Dendritic cell treated with granulocyte-macrophage colony-stimulating factor and Interleukin-4, amounts not matched to agents 40 ng/mL and 50 ng/mL, for 4 days (primary cell): ENCODE data around the gene CCNL2.

Source experiments
- H3K27ac Mint-ChIP-seq: one replicate; pipeline ENCODE4 v1.8.0; 2022; ENCODE audit warnings: mild to moderate bottlenecking, mixed read lengths
- H3K27me3 Mint-ChIP-seq: one replicate; pipeline ENCODE4 v1.8.0; 2022; ENCODE audit warnings: mild to moderate bottlenecking, mixed read lengths
- H3K36me3 Mint-ChIP-seq: one replicate; pipeline ENCODE4 v1.8.0; 2022; ENCODE audit warnings: low read depth, mixed read lengths
- H3K4me1 Mint-ChIP-seq: one replicate; pipeline ENCODE4 v1.8.0; 2022; ENCODE audit warnings: low read depth, mixed read lengths
- H3K4me3 Mint-ChIP-seq: one replicate; pipeline ENCODE4 v1.8.0; 2022; ENCODE audit warnings: mild to moderate bottlenecking, moderate library complexity, mixed read lengths
- H3K9me3 Mint-ChIP-seq: one replicate; pipeline ENCODE4 v1.8.0; 2022; ENCODE audit warnings: mixed read lengths
- intact Hi-C: fragments of 100-400 bp; cut with micrococcal nuclease; formaldehyde crosslinking; loops from one replicate; pipeline ENCODE4 v1.15.0; 2022

CCNL2 gene

DNA sequence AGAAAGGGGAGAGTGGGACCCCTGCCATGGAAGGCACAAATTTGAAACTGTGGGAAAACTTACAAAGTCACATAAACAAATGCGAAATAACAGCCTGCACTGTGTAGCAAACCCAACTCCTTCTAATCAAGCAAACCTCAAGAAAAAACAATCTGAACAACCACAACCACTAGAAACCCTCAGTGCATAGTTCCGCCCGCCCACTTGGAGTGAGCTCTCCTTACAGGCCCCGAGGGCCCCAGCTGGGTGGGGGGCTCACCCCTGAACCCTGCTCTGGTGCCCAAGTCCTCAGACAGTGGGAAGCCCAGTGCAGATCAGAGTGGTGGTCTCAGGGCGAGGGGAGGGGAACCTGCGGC lies 39.8 kb downstream of the CCNL2 start:
- H3K36me3 Mint-ChIP-seq, result no peaks in the 10 kb centered on the region
- H3K4me1 Mint-ChIP-seq, result peaks cover 11% of the 10 kb centered on the region
- H3K4me3 Mint-ChIP-seq, result no peak overlapping the region
- H3K27ac Mint-ChIP-seq, result no peak overlapping the region
- H3K9me3 Mint-ChIP-seq, result no peaks in the 10 kb centered on the region
- peaks cover 76% of the 10 kb centered on the region for H3K27me3 Mint-ChIP-seq
- intact Hi-C loops, result no loop called here

DNA sequence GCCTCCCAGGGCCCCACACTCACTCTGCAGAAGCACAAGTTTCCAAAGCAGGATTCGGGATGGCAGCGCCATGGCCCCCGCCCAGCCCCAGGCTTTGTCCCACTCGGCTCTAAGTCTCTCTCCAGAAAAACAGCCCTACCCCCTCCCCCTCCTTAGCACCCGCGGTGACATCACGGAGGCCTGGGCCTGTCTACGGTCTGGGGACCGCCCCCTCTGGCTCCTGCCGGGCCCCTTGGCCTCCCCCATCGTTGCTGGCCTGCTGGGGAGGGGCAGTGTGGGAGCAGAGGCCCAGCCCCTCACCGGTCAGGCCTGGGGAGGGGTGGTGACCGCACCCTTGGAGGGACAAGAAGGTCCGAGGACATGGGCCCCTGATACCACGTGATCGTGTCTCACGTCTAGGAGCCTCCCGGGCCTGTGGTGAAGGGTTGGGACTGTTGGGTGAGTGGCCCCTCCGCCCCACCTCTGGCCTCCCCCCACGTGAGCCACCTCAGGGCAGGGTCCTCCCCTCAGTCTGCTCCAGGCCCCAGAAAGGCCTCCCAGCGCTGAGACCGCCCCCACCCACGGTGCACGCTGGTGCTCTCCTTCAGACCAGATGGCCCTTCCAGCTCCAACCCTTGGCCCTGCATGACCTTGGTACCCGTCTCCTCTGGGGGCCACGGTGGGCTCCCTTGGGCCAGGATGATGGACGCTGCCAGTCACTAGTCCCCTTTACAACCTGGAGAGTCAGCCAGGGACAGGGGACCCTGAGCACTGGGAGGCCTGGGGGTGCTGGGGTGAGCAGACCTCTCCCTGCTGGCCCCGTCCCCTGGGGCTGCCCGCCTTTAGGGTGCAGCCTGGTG lies 40.5 kb downstream of the CCNL2 start, which contains the start of gene MXRA8:
TSS of gene MXRA8 (minus strand) at position 123 of the 839 bp plus-strand sequence. CDS start at position 72, 51 bp downstream.
- H3K9me3 Mint-ChIP-seq, result no peaks in the 10 kb centered on the region
- no peaks in the 10 kb centered on the region for H3K36me3 Mint-ChIP-seq
- peaks cover 81% of the 10 kb centered on the region for H3K27me3 Mint-ChIP-seq
- H3K4me1 Mint-ChIP-seq, result peaks cover 13% of the 10 kb centered on the region
- intact Hi-C loops, result no loop called here
- H3K4me3 Mint-ChIP-seq, result no peak within 1 kb of the TSS
- no peak within 1 kb of the TSS for H3K27ac Mint-ChIP-seq

DNA sequence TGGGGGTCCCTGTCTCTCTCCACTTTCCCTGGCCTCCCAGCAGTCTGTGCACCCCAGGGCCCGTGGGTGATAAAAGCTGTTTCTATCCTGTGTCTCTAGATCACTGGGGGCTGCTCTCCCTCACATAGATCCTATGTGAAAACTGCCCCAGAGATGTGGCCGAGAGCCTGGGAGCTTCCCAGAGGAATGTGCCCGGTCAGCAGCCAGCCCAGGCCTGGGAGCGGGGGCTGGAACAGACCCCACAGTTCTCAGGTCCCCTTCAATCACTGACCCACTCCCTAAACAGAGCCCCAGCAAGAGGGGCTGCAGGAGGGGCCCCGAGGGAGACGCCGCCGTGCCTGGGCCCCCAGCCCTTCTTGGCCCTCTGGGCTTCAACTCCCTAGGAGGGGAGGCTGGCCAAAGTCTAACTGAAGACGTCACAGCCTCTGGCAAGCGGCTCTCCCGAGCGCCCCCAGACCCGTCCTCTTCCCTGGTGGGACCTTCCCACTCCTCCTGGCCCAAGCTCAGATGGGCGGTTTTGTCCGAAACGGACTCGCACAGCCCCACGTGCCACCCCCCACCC lies 41.2 kb downstream of the CCNL2 start:
- no peak overlapping the region for H3K27ac Mint-ChIP-seq
- H3K36me3 Mint-ChIP-seq, result no peaks in the 10 kb centered on the region
- peaks cover 17% of the 10 kb centered on the region for H3K4me1 Mint-ChIP-seq
- H3K27me3 Mint-ChIP-seq, result peaks cover 84% of the 10 kb centered on the region
- H3K4me3 Mint-ChIP-seq, result no peak overlapping the region
- intact Hi-C loops, result no loop called here
- no peaks in the 10 kb centered on the region for H3K9me3 Mint-ChIP-seq

DNA sequence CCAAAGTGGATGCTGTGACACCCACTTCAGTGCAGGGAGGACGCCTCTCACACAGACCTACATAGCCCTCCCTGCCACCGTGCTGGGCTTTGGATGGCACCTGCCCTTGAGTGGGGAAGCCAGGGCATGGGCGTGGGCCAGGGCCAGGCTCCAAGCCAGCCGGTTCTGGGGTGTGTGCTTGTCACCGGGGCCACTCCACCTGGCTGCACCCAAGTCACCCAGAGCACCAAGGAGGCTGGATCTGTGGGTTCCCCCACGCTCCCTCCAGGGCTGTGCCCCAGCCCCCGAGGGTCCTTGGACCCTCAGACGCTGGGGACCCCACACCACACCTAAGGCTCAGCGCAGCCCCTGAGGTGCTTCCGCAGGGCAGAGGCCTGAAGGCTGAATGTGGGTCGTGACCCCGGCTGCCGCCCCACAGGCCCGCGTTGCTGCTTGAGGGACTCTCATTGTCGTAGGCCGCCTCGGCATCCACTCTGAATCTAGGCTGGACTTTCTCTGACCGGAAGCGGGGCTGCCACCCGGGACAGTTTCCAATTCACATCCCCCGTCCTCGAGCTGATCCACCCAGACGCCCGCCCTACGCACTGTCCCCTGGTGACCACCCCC lies 42.2 kb downstream of the CCNL2 start:
- intact Hi-C loops, result no loop called here
- Mint-ChIP-seq H3K4me1 (peaks cover 23% of the 10 kb centered on the region), H3K27me3 (peaks cover 89% of the 10 kb centered on the region), H3K4me3 (no peak overlapping the region), H3K9me3 (no peaks in the 10 kb centered on the region), H3K36me3 (no peaks in the 10 kb centered on the region), H3K27ac (no peak overlapping the region)

DNA sequence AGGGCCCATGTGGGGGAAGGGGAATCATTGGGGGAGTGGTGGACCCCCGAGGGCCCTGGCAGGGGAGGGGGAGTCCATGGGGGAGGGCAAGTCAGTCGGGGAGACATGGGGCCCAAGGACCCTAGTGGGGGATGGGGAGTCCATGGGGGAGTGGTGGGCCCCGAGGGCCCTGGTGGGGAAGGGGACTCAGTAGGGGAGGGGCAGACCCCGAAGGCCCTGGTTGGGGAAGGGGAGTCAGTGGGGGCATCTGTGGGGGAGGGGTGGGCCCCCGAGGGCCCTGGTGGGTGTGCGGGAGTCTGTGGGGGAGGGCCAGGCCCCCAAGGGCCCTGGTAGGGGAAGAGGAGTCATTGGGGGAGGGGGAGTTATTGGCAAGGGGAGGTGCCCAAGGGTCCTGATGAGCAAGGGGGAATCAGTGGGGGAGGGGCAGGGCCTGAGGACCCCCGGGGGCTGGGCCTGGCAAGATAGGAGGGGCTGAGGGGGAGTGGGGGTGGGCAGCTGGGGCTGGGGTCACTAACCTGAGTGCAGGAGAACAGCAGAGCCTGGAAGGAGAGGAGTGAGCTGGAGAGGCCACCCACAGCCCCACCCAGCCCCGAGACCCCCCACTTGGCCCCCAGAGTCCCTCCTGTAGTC lies 42.9 kb downstream of the CCNL2 start:
- no peak overlapping the region for H3K4me3 Mint-ChIP-seq
- no peaks in the 10 kb centered on the region for H3K9me3 Mint-ChIP-seq
- H3K27ac Mint-ChIP-seq, result no peak overlapping the region
- intact Hi-C loops, result no loop called here
- H3K36me3 Mint-ChIP-seq, result no peaks in the 10 kb centered on the region
- H3K27me3 Mint-ChIP-seq, result peaks cover 90% of the 10 kb centered on the region
- H3K4me1 Mint-ChIP-seq, result peaks cover 26% of the 10 kb centered on the region

DNA sequence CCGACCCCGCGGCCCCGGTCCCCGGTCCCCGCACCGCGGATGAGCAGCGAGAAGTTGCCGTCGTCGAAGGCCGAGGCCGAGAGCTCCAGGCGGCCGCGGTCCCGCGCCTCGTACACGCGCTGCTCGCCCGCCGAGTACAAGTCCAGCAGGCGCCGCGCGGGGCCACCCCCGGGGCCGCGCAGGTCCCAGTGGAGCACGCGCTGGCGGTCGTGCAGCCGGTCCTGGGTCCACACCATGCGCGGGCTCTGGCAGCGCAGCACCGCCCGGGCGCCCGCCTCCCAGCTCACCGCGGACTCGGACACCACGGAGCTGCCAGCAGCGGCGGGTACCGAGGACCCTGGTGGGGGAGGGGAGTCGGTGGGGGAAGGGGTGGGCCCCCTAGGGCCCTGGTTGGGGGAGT lies 43.7 kb downstream of the CCNL2 start:
- peaks cover 26% of the 10 kb centered on the region for H3K4me1 Mint-ChIP-seq
- no peak overlapping the region for H3K4me3 Mint-ChIP-seq
- peaks cover 82% of the 10 kb centered on the region for H3K27me3 Mint-ChIP-seq
- no peaks in the 10 kb centered on the region for H3K36me3 Mint-ChIP-seq
- intact Hi-C loops, result no loop called here
- no peaks in the 10 kb centered on the region for H3K9me3 Mint-ChIP-seq
- H3K27ac Mint-ChIP-seq, result no peak overlapping the region

DNA sequence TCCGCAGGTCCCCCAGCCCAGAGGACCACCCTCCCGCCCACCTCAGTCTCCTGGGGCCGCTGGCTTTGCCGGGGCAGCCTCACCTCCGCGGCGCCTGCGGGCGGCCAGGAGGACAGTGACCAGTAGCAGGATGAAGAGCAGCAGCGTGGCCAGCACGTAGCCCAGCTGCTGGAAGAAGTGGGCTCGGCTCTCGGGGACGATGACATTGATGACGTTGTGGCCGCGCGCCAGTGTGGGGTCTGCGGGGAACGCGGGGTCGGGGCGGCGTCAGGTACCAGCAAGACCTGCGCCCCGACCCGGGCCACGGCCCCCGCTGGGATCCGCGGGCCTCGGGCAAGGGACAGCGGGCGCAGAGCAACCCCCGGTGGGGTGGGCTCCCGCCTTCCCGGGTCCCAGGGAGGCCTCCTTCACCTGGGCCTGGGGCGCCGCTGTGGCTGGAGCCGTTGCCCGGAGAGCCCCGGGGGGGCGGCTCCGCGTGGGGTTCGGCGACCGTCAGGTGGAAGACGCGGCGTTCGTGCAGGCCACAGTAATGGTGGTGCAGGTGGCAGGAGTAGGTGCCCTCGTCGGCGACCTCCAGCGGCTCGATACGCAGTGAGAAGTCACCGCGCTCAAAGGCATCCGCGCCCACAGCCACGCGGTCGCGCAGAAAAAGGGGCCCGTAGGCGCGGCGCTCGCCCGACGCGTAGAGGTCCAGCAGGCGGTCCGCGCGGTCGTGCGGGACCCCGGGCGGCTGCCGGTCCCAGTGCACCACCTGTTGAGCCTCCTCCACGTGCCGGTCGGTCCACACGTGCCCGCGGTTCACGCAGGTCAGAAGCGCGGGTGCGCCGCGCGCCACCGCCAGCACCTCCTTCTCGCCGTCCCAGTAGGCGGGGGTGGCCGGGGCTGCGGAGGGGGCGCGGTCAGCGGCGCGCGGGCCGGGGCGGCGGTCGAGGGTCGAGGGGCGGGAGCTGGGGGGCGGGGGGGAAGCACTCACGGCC lies 44.6 kb downstream of the CCNL2 start:
- H3K4me3 Mint-ChIP-seq, result no peak overlapping the region
- H3K27ac Mint-ChIP-seq, result no peak overlapping the region
- H3K9me3 Mint-ChIP-seq, result no peaks in the 10 kb centered on the region
- no peaks in the 10 kb centered on the region for H3K36me3 Mint-ChIP-seq
- intact Hi-C loops, result no loop called here
- H3K27me3 Mint-ChIP-seq, result peaks cover 75% of the 10 kb centered on the region
- peaks cover 26% of the 10 kb centered on the region for H3K4me1 Mint-ChIP-seq

DNA sequence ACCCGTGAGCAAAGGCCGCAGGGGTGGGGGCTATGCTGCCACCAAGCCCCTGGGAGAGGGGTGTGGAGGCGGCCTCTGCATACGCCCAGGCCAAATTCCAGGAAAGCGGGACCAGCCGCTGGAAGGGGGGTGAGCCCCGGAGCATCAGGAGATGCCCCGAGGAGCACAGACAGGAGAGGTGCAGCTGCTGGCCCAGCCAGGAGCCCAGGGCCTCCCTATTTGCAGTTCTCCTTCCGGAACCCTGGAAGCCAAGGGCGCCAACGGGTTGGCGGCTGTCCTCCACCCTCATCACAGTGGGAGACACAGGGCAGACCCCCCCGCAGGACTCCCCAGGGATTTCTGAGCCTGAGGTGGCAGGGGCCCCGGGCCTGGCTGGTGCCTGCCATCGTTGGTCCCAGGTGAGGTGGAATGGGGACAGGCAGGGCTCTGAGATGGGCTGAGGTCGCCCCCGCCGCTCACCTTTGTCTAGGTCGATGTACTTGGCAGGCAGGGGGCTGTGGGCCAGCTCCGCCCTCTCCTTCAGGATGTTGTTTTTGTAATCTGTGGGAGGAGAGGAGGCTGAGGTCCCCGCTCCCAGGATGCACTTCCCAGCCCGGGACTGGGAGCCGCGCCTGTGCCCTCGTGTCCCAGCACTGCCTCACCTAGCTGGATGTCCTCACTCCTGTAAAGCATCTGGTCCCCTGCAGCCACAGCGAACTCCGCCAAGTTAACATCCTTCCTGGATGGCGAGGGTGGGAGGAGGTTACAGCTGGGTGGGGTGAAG lies 45.6 kb downstream of the CCNL2 start:
- H3K4me1 Mint-ChIP-seq, result peaks cover 22% of the 10 kb centered on the region
- H3K4me3 Mint-ChIP-seq, result no peak overlapping the region
- peaks cover 66% of the 10 kb centered on the region for H3K27me3 Mint-ChIP-seq
- no peak overlapping the region for H3K27ac Mint-ChIP-seq
- intact Hi-C loops, result no loop called here
- no peaks in the 10 kb centered on the region for H3K36me3 Mint-ChIP-seq
- H3K9me3 Mint-ChIP-seq, result no peaks in the 10 kb centered on the region

DNA sequence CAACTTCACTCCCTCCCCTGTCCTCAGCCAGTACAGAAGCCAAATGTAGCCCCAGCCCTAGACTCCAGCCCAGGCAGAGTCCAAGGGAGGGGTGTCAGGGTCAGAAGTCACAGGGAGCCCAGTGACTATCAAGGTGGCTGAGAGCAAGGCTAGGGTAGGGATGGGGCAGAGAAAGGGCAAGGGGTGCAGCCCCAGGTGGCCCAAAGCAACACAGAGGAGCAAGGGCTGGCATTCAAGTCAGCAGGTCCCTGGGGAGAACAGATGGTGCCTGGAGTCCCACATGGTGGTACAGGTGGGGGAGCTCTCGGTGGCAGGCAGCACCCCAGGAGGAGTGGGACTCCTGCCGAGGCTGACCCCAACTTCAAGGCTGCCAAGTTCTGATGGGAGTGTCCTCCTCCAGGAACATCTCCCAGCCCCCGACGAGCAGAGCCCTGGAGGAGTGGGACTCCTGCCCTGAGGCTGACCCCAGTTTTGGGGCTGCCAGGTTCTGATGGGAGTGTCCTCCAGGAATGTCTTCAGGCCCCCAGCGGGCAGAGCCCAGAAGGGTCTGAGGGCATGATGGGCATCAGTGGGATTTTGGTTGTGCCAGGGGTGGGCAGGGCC lies 46.2 kb downstream of the CCNL2 start:
- H3K9me3 Mint-ChIP-seq, result no peaks in the 10 kb centered on the region
- H3K27ac Mint-ChIP-seq, result no peak overlapping the region
- peaks cover 59% of the 10 kb centered on the region for H3K27me3 Mint-ChIP-seq
- peaks cover 4% of the 10 kb centered on the region for H3K36me3 Mint-ChIP-seq
- intact Hi-C loops, result no loop called here
- H3K4me3 Mint-ChIP-seq, result no peak overlapping the region
- H3K4me1 Mint-ChIP-seq, result peaks cover 21% of the 10 kb centered on the region

DNA sequence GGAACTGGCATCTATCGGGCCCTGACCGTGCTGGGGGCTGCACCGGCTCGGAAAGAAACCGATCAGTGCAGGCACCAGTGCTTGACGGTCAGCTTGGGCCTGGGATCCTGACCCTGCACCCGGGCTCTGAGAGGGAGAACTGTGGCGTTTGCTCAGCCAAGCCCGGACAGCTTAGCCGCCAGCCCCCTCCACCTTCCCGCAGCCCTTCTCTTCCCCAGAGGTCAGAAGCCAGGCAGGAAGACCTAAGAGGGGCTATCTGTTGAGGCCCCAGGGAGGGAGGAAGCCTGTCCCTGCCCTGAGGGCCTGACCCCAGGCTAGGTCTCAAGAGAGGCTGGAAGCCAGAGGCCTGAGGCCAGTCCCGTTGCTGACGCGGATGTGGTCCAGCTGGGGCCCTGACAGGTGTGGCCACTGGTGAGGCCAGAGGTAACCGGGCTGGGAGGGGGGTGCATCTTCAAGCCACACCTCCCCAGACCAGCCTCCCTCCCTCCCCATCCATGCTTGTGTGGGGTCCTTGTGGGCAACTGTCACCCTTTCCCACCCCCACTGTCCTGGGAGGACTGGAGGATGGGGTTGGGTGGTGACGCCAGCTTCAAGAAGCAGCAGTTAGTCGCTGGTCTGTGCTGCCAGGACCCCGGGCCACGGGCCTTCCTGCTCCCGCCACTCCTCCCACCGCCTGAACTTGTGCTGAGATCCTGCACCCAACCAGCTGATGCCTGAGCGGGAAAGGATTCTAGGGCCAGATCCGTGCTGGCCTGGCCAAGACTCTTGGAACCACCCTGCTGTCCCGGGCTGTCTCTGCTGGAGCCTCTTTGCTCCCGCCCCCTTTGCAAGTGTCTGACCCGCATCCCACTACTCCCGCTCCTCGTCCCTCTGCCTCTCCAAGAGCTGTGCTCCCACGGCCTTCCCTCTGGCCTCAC lies 47.4 kb downstream of the CCNL2 start:
- Mint-ChIP-seq H3K27me3 (peaks cover 47% of the 10 kb centered on the region), H3K9me3 (no peaks in the 10 kb centered on the region), H3K4me1 (peaks cover 32% of the 10 kb centered on the region), H3K4me3 (peak overlapping the region; percentile 37), H3K36me3 (peaks cover 4% of the 10 kb centered on the region), H3K27ac (no peak overlapping the region)
- intact Hi-C loops, result no loop called here

DNA sequence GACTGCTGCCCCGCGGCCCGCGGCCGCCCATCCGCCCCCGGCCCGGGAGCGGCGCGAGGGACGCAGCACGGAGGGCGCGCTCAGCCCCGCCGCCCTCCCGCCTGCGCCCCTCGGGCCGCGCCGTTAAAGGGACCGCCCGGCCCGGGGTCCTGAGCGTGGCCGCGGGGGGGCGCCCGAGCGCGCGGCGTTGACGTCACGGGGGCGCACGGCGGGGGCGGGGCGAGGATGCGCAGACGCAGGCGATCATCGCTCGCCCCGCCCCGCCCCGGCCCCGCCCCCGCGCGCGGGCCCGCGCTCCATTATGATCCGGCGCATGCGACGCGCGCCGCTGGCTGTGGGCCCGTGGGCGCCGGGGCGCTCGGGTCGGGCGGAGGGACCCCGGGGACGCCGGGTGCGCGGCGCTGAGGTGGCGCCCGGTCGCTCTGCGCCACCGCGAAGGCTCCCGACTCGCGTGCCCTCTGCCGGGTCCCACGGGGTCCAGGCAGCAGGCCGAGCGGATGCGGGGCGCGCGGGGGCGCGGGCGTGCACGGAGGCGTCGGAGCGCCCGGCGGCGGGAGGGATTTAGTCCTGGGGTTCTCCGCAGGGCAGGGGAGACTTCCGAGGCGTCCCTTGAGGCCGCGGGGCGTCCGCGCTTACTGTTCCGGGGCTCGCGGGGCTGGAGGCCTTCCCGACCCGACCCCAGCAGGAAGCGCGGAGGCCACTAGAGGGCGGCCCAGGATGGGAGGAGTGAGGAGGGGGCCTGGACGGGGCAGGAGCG lies 49.7 kb downstream of the CCNL2 start, which contains the start of gene DVL1:
TSS of gene DVL1 (minus strand) at position 163 of the 757 bp plus-strand sequence. CDS start 353 bp downstream, outside the sequence.
- intact Hi-C loops, result no loop called here
- Mint-ChIP-seq H3K9me3 (no peaks in the 10 kb centered on the region), H3K27me3 (peaks cover 32% of the 10 kb centered on the region), H3K4me1 (peaks cover 55% of the 10 kb centered on the region), H3K4me3 (peak within 1 kb of the TSS; percentile 82), H3K36me3 (peaks cover 4% of the 10 kb centered on the region), H3K27ac (peak within 1 kb of the TSS; percentile 66)
